SU-DHL-6 (cell line): ENCODE results near the gene JKAMP.

Source experiments
- EZH2phosphoT487 ChIP-seq: fragments of 200-600 bp; sonication (generic), shearing (Covaris generic); conservative IDR thresholded peaks from 2 replicates; pipeline ENCODE4 v1.6.1; 2018; ENCODE audit warnings: mild to moderate bottlenecking, antibody characterized with exemption, low read length, moderate library complexity, mixed read lengths
- TF ChIP-seq, protein P1 (sequence below): fragments of 200-600 bp; sonication (generic); IDR thresholded peaks from one replicate; pipeline ENCODE4 v1.5.1; 2017; ENCODE audit warnings: antibody characterized with exemption, mild to moderate bottlenecking, low read length, moderate library complexity; ENCODE audit not compliant: insufficient read depth, poor library complexity, severe bottlenecking

DNA sequence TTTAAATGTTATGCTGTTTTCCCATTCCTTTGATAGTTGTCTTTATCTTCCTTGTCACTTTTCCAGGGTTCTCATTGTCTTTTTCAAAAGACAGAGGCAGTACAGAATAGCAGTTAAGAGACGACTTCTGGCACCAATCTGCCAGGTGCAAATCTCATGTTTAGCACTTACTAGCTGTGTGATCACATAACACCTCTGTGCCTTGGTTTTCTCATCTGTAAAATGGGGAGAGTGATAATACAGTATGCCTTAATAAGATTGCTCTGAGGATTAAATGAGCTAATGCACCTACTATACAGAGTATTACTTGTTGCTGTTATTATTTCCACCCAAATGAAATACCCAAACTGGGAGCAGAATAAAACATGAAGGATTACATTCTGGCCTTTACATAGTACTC is 23.9 kb upstream of the JKAMP start:
- no peak for TF ChIP-seq EZH2phosphoT487
- TF ChIP-seq, protein P1, sequence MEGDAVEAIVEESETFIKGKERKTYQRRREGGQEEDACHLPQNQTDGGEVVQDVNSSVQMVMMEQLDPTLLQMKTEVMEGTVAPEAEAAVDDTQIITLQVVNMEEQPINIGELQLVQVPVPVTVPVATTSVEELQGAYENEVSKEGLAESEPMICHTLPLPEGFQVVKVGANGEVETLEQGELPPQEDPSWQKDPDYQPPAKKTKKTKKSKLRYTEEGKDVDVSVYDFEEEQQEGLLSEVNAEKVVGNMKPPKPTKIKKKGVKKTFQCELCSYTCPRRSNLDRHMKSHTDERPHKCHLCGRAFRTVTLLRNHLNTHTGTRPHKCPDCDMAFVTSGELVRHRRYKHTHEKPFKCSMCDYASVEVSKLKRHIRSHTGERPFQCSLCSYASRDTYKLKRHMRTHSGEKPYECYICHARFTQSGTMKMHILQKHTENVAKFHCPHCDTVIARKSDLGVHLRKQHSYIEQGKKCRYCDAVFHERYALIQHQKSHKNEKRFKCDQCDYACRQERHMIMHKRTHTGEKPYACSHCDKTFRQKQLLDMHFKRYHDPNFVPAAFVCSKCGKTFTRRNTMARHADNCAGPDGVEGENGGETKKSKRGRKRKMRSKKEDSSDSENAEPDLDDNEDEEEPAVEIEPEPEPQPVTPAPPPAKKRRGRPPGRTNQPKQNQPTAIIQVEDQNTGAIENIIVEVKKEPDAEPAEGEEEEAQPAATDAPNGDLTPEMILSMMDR: no peak
